Ectodermal cell (in vitro differentiated cells): ENCODE measurements around the gene ANKH. TPM values are rescaled to one million over a fixed set of nuclear protein-coding genes. Genes with fewer than 3 reads are reported as not detected.
"Not testable (repeated sequence)": the region's sequence is repeated elsewhere in the genome, so short reads cannot be mapped to it uniquely, and the experiment has no call there.

ENCODE experiments used
- H3K27ac ChIP-seq: 2 replicates; pipeline ENCODE4 v1.7.0; 2013; ENCODE audit warnings: mild to moderate bottlenecking, low read depth, low read length; ENCODE audit not compliant: insufficient read depth, poor library complexity, severe bottlenecking
- H3K27me3 ChIP-seq: 2 replicates; pipeline ENCODE4 v1.7.0; 2013; ENCODE audit warnings: mild to moderate bottlenecking, low read length; ENCODE audit not compliant: insufficient read depth, control insufficient read depth, poor library complexity, severe bottlenecking
- H3K36me3 ChIP-seq: one replicate; pipeline ENCODE4 v1.7.0; 2013; ENCODE audit warnings: low read length; ENCODE audit not compliant: control insufficient read depth, insufficient read depth
- H3K4me1 ChIP-seq: one replicate; pipeline ENCODE4 v1.7.0; 2013; ENCODE audit warnings: low read length; ENCODE audit not compliant: control insufficient read depth, insufficient read depth
- H3K4me3 ChIP-seq: 2 replicates; pipeline ENCODE4 v1.7.0; 2013; ENCODE audit warnings: low read depth, low read length, control low read depth; ENCODE audit not compliant: insufficient read depth
- H3K9me3 ChIP-seq: 2 replicates; pipeline ENCODE4 v1.7.0; 2013; ENCODE audit warnings: mild to moderate bottlenecking, low read length, moderate library complexity; ENCODE audit not compliant: control insufficient read depth
- whole genome bisulfite sequencing, 2 experiments: methylation state at CpG; one replicate each; pipeline ENCODE4 v1.1.7; 2013; ENCODE audit warnings: missing lambda C conversion rate in 2 of 2; 5-methylcytosine and 5-hydroxymethylcytosine counted together
- polyA plus RNA-seq, 4 experiments: library from polyadenylated mRNA; stranded (reverse); fragments of 50-300 nt; gene quantifications; one replicate each; pipeline ENCODE4 v1.2.3, GENCODE V29; 2013

ANKH gene
- 3.3 TPM for polyA plus RNA-seq (2013, experiment 1 of 4)
- polyA plus RNA-seq (2013, experiment 2 of 4), result 1.8 TPM
- 1.4 TPM for polyA plus RNA-seq (2013, experiment 3 of 4)
- polyA plus RNA-seq (2013, experiment 4 of 4), result 2.6 TPM

DNA sequence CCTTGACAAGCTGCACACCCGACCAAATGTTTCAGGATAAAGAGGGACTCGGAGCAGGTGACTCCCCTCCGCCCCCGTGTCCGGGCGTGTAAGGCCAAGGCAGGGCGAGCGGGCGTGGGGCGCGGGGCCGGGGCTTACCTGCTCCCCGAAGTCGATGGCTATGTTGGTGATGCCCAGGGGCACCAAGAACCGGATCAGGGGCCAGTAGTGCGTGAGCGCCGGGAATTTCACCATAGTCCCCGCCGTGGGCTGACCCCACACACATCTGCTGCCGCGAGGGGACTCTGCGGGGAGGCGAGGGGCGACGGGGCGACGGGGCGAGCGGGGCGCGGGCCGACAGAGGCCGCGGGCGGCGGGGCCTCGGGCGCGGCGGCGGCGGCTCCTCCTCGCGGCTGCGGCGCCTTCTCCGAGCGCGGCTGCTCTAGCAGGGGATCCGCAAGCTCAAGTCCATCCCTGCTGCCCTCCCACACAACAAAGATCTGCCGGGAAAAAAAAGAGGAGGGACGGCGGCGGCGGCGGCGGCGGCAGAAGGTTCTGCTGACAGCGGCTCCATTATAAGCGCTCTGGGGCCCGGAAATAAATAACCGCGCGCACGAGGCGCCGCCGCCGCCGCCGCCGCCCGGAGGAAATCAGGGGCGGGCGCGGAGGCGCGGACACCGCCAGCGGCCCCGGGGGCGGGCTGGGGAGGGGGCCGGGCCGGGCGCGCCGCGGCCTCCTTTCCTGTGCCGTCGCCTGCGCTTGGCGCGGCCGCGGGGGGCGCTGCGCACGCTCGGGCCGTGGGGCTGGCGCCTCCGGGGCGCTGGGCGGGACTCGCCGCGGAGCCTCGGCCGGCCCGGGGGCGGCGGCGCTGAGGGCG lies at the start of gene ANKH:
TSS of gene ANKH (minus strand) at position 565 of the 856 bp plus-strand sequence. CDS start at position 234, 331 bp downstream.
- H3K9me3 ChIP-seq, result no peaks in the 10 kb centered on the region
- no peak within 1 kb of the TSS for H3K27ac ChIP-seq
- H3K4me1 ChIP-seq, result no peaks in the 10 kb centered on the region
- WGBS, 2 experiments, result 1% methylated on average over 115 of the region's 115 CpGs
- H3K27me3 ChIP-seq, result peaks cover 60% of the 10 kb centered on the region
- H3K4me3 ChIP-seq, result peak within 1 kb of the TSS; percentile 52
- no peaks in the 10 kb centered on the region for H3K36me3 ChIP-seq

DNA sequence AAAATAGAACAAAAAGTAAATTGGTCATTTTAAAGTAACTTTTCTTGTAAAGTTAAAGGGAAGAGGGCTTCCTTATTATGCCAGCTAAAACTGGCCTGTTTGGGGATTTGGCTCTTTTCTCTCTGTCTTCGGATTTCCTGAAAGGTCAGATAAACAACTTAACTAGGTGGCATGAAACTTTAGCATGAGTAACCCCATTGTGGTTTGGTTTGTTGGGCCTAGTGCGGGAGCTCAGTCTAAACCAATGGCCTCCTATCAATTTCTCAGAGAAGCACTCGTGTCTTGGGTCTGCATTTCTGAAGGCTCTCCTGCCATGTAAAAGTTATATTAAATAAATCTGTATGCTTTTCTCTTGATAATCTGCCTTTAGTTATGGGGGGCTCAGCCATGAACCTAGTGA lies 48.5 kb upstream of the ANKH start:
- H3K27me3 ChIP-seq, result no peaks in the 10 kb centered on the region
- H3K4me3 ChIP-seq, result no peak overlapping the region
- H3K4me1 ChIP-seq, result no peaks in the 10 kb centered on the region
- no peak overlapping the region for H3K27ac ChIP-seq
- WGBS, 2 experiments, result 81 to 93% methylated on average over 3 of the region's 3 CpGs
- no peaks in the 10 kb centered on the region for H3K9me3 ChIP-seq
- no peaks in the 10 kb centered on the region for H3K36me3 ChIP-seq

DNA sequence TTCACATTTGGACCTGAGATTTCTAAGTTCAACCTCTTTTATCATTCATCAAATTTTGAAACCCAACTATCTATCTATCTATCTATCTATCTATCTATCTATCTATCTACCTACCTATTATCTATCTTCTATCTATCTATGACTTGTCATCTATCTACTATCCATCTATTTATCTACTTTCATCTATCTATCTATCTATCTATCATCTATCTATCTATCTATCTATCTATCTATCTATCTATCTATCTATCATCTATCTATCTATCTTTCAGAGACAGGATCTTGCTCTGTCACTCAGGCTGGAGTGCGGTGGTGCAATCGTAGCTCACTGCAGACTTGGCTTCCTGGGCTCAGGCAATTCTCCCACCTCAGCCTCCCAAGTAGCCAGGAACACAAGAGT lies 47.5 kb upstream of the ANKH start:
- WGBS, 2 experiments, result 95 to 97% methylated on average over 2 of the region's 2 CpGs

DNA sequence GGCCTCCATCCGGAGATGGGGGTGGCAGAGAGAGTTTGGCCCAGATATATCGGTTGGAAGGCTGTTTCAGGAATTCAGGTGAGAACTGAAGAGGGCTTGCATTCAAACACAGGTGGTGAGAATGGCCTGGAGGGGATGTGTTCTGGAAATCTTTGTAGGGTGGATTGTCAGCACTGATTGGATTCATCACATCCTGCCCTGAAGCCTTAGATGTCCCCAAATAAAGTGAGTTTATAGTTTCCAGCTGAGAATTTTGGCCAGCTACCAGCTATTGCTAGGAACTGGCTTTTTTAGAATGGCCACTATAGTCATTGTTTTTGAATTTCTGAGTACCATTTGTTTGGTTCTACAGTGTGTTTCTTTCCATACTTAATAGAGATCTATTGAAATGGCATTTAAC lies 46.1 kb upstream of the ANKH start:
- Histone ChIP-seq H3K4me3 (no peak overlapping the region), H3K27me3 (no peaks in the 10 kb centered on the region), H3K36me3 (no peaks in the 10 kb centered on the region), H3K9me3 (no peaks in the 10 kb centered on the region), H3K4me1 (no peaks in the 10 kb centered on the region), H3K27ac (no peak overlapping the region)
- 90 to 92% methylated on average over 2 of the region's 2 CpGs for WGBS, 2 experiments

More for the DNA sequence above, 47.5 kb upstream of the ANKH start:
- H3K4me3 ChIP-seq, H3K36me3 ChIP-seq, H3K27ac ChIP-seq, H3K9me3 ChIP-seq, H3K4me1 ChIP-seq, H3K27me3 ChIP-seq: not testable (repeated sequence)

DNA sequence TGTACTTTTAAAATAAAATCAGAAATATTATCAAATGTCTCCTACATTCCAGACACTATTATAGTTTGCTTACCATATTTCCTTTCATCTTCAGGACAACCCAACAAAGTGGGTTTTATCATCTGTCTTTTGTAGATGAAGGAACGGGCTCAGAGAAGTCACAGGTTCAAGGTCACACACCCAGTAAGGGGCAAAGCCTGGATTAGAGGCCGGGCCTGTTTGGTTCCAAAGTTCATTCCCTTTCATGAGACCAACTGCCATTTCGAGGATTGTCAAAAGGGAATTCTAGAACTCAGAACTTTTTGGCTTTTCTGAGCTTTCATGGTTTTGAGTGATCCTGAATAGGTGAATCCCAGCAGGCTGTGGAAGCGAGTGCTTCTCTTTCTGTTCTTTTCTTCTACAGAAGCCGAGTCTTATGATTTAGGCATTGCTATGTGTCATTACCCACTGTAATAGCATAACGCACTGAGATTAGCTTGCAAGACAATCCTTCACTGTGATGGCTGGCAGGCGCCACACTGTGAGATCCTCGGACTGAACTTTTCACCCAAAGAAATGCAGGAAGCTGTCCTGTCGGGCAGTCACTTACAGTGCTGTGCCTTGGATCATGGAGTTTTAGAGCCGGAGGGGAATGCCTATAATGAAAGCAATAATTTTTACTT lies 43.8 kb upstream of the ANKH start:
- no peaks in the 10 kb centered on the region for H3K4me1 ChIP-seq
- WGBS, 2 experiments, result 85 to 87% methylated on average over 10 of the region's 10 CpGs
- no peaks in the 10 kb centered on the region for H3K9me3 ChIP-seq
- no peaks in the 10 kb centered on the region for H3K36me3 ChIP-seq
- no peak overlapping the region for H3K4me3 ChIP-seq
- no peak overlapping the region for H3K27ac ChIP-seq
- no peaks in the 10 kb centered on the region for H3K27me3 ChIP-seq

DNA sequence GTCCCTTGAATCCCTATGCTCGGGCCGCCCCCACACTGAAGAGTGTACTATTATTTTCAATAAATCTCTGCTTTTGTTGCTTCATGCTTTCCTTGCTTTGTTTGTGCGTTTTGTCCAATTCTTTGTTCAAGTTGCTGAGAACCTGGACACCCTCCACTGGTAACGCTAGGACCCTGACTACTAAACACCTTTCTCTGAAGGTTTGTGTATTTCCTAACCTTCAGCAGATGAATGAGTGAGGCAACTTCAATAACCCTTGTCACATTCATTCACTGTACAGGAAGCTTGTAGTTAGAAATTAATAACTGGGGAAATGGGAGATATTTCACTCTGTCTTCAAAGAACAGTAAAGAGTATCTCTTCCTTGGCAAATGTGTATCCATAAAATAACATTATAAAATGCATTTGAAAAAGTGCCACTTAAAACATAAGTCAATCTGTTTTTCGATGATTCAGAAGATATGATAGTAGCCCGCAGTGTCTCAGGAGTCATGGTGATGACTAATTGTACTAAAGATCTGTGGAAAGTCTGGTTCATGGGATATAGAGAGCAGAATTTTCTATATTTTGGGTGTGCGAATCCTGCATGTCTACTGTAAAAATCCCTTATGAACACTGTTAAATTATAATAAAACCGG lies 43.2 kb upstream of the ANKH start:
- 89 to 91% methylated on average over 8 of the region's 8 CpGs for WGBS, 2 experiments
- H3K4me1 ChIP-seq, result no peaks in the 10 kb centered on the region
- H3K9me3 ChIP-seq, result no peaks in the 10 kb centered on the region
- H3K27me3 ChIP-seq, result no peaks in the 10 kb centered on the region
- H3K4me3 ChIP-seq, result no peak overlapping the region
- H3K36me3 ChIP-seq, result no peaks in the 10 kb centered on the region
- H3K27ac ChIP-seq, result no peak overlapping the region

DNA sequence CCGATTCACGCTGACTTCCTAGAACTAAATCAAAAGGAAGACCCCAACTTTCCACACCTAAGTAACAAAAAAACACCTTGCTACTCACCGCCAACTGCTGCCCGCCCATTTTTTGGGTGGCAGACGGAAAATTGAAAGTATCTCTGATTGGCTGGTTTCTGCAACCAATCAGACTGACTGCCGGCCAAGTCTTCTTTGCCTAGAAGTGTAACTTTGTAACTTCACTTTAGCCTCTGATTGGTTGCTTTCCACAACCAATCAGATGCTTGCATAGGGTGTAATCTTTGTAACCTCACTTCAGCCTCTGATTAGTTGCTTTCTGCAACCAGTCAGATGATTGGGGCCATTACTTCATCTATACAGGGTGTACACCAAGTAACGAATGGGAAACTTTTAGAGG lies 42.6 kb upstream of the ANKH start:
- Histone ChIP-seq H3K4me1 (no peaks in the 10 kb centered on the region), H3K36me3 (no peaks in the 10 kb centered on the region), H3K27me3 (no peaks in the 10 kb centered on the region), H3K9me3 (no peaks in the 10 kb centered on the region), H3K4me3 (no peak overlapping the region), H3K27ac (no peak overlapping the region)
- 84 to 87% methylated on average over 7 of the region's 7 CpGs for WGBS, 2 experiments

DNA sequence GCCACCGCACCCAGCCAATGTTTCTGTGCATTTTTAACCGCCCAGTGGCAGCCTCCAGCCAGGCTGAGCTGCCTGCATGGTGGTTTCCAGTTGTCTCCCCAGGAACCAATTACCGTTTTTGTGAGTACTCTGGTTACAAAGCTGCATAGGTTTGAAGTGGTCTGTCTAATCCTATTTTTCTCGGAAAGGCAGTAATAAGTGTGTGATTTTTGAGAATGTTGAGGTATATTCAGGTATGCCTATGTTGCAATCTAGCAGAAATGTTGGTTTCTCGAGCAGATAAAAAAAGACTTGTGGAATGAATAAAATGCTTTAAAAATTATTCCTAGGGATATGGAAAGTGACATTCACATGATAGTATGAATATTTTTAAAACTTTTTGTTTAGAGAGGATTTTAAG lies 41.5 kb upstream of the ANKH start:
- Histone ChIP-seq H3K27me3 (no peaks in the 10 kb centered on the region), H3K27ac (no peak overlapping the region), H3K4me1 (no peaks in the 10 kb centered on the region), H3K36me3 (no peaks in the 10 kb centered on the region), H3K4me3 (no peak overlapping the region), H3K9me3 (no peaks in the 10 kb centered on the region)
- WGBS, 2 experiments, result 87 to 90% methylated on average over 5 of the region's 5 CpGs

DNA sequence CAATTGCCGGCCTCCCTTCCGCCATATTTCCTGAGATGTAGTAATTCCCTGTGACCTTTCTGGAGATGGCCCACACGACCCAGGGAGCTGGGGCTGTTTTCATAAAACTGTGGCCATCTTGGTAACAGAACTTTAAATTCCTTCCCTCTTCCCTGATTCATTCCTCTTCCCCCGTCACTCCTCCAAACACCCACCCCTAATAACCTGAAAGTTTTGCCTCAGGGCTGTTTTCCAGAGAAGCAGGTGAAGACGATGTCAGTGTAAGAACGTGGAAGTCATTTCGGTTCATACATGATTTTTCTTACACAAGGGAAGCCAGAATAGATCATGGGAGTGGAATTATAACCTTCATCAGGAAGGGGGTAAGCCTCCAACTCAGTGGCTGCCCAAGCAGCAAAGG lies 40.6 kb upstream of the ANKH start:
- no peaks in the 10 kb centered on the region for H3K36me3 ChIP-seq
- H3K4me3 ChIP-seq, result no peak overlapping the region
- no peaks in the 10 kb centered on the region for H3K9me3 ChIP-seq
- no peak overlapping the region for H3K27ac ChIP-seq
- 93 to 98% methylated on average over 7 of the region's 7 CpGs for WGBS, 2 experiments
- no peaks in the 10 kb centered on the region for H3K27me3 ChIP-seq
- H3K4me1 ChIP-seq, result no peaks in the 10 kb centered on the region

DNA sequence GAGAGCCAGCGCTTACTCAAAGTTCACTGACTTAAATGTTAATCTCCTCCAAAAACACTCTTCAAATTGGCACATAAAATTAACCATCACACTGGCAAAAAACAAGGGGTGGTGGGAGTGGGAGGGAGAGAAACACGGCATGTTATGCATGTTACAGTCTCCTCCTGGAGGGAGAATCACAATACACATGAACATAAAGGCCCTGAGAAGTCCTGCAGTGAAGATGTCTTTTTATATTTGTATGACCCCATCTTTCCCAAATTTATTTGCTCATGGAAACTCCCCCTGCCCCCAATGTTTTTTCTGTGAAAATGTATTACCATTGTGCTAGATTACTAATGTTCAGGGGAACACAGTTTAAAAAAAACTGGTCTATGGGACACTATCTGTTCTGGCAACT lies 37.8 kb upstream of the ANKH start:
- H3K4me3 ChIP-seq, result no peak overlapping the region
- WGBS, 2 experiments, result 94 to 100% methylated on average over 1 to 2 of the region's 2 CpGs
- no peaks in the 10 kb centered on the region for H3K27me3 ChIP-seq
- H3K9me3 ChIP-seq, result no peaks in the 10 kb centered on the region
- no peak overlapping the region for H3K27ac ChIP-seq
- no peaks in the 10 kb centered on the region for H3K4me1 ChIP-seq
- no peaks in the 10 kb centered on the region for H3K36me3 ChIP-seq
